Astrocyte of the hippocampus (primary cell): Measurements from ENCODE around the gene FMNL1.

Experiments used
- DNase-seq: peaks from one replicate; pipeline ENCODE4 v3.0.0; 2011; ENCODE audit warnings: low read depth, low spot score

Gene FMNL1

GRCh38 chr17:45258981-45259380 lies 37.3 kb downstream of the FMNL1 start:
- no peak for DNase-seq

GRCh38 chr17:45260204-45260783 lies 38.6 kb downstream of the FMNL1 start:
- no peak for DNase-seq

GRCh38 chr17:45261577-45262515 lies 40.2 kb downstream of the FMNL1 start, which contains the start of gene SPATA32:
Gene SPATA32 (minus strand): TSS chr17:45262094. CDS start chr17:45262016, 78 bp downstream.
- peak; percentile 39 for DNase-seq

DNA sequence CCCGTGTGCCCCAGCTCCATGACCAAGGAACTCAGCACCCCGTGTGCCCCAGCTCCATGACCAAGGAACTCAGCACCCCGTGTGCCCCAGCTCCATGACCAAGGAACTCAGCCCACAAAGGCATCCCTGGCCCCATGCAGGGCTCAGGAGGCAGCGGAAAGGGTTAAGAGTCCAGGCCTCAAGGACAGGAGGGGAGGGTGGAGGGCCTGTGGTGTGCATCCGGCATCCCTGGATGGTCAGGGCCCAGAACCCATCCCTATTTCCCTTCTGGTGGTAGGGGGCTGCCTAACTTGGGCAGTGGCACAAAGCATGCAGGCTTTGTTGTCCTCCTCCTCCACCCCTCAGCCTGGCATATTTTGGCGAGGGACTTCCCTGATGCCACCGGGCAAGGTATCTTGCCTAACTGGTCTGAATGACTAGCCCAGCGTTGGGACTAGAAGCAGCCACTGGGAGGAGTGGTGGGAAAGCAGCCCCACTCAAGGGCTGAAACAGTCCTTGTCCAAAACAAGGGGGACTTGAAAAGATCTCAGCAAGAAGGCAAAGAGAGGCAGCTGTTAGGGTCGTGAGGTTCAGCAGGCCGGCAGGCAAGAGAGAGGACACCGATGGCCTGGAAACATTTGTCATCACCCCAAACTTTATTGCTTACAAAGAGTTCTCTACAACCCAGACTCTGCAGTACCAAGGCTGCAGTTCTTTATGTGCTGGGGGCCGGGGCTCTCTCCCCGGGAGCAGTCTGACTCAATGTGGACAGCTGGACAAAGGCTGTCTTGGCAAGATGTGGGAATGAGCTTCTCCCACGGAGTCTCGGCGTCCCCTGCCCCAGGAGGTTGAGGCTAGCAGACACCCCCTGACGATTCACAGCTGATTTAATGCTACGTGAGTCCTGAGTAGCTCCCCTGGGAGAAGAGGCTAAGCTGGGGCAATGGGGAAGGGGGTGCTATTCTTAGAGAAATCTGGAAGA lies 41.1 kb downstream of the FMNL1 start:
- DNase-seq, result peak; percentile 56

- DNase-seq, result no peak
These were observed 41.8 kb downstream of the FMNL1 start for GRCh38 chr17:45263477-45263860.

- no peak for DNase-seq
These were observed 42.7 kb downstream of the FMNL1 start for GRCh38 chr17:45264430-45264829.

- no peak for DNase-seq
These were observed 43.3 kb downstream of the FMNL1 start for GRCh38 chr17:45264988-45265387.

DNA sequence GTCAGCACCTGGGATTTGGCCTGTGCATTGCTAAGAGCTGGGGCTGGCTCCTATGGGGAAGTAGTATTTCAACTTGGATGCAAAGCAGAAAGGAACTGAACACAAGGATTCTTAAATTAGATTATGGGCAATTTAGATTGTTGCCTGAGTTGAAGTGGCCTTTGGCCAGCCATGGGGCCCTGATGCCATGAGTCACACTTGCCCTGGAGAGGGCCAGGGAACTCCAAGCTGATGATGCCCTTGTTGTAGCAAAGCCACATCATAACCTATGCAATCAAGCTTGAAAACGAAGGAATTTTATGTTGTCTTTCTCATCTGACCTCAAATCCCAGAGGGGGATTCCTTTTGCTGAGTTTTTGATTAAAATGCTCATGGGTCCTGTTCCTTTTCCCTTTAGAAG lies 44.1 kb downstream of the FMNL1 start:
- DNase-seq, result peak; percentile 92

DNA sequence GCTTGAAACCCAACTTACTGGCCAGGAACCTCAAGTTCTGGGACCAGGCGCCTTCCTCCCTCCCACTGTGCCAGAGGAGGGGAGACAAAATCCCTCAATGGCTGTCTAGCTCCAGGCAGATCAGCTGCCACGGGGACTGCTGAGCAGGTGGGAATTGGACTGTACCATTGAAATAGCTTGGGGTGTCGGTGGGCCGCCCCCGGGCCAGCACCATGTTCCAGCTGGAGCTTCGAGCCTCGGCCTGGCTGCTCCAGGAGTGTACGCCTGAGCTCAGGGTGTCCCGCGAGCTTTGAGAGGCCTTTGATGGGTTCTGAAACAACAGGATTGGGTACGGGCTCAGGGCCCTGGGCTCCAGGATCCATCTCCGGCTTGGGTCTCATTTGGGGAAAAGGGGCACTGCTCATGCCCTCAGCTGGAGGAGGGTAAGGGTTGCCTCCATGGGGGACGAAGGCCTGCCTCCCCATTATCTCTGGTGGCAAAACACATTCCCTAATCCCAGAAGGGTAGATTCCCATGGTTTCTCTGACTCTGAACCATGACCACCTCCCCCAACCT lies 44.8 kb downstream of the FMNL1 start:
- no peak for DNase-seq

DNA sequence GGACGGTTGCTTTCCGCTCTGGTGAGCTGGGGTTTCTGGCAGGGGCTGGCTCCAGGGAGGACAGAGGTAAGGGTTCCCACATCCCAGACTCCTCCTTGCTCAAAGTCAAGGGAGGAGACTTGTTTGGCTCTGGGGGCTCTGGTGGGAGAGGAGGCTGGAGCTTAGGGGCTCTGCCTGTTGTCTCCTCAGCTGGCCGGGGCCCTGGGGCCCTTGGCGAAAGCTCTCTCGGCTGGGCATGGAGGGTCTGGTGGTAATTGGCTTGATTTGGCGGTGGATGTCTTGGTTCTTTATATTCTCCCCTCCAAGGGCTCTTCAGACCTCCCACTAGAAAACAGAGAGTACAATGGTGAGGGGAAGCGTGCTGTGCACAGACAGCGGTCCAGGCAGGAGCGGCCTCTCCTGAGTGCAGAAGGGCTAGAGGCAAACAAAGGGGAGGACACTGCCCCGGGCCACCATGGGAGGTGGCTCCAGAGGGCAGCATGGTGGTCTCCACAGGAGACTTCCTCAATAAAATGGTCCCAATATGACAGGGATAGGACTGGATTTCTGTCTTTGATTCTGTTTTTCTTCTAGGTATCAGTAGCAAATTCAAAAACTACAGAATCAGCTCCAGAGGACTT lies 45.9 kb downstream of the FMNL1 start:
- DNase-seq, result no peak

- no peak for DNase-seq
These were observed 48.2 kb downstream of the FMNL1 start for GRCh38 chr17:45269912-45270311.

- DNase-seq, result no peak
These were observed 49.2 kb downstream of the FMNL1 start for GRCh38 chr17:45270828-45271418.

DNA sequence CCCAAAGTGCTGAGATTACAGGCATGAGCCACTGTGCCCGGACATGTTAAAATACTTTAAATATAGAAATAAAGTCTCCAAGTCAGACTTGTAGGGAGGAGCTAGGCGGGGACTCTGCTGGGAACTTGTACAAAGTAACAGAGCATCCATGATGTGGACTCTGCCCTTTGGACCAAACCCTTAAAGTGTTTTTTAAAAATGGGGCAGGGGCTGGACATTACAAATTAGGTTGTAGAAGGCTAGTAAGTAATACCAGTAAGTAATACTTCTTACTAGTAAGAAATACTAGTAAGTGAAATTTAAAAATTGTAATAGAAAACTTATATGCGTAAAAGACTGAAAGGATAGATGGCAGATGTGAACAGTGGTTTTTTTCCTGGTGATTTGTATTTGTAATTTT lies 49.9 kb downstream of the FMNL1 start:
- DNase-seq, result no peak

- DNase-seq, result no peak
These were observed 51.9 kb downstream of the FMNL1 start for GRCh38 chr17:45273551-45273957.

GRCh38 chr17:45274033-45274432 lies 52.3 kb downstream of the FMNL1 start:
- DNase-seq, result no peak

GRCh38 chr17:45276031-45276430 lies 54.3 kb downstream of the FMNL1 start:
- no peak for DNase-seq

DNA sequence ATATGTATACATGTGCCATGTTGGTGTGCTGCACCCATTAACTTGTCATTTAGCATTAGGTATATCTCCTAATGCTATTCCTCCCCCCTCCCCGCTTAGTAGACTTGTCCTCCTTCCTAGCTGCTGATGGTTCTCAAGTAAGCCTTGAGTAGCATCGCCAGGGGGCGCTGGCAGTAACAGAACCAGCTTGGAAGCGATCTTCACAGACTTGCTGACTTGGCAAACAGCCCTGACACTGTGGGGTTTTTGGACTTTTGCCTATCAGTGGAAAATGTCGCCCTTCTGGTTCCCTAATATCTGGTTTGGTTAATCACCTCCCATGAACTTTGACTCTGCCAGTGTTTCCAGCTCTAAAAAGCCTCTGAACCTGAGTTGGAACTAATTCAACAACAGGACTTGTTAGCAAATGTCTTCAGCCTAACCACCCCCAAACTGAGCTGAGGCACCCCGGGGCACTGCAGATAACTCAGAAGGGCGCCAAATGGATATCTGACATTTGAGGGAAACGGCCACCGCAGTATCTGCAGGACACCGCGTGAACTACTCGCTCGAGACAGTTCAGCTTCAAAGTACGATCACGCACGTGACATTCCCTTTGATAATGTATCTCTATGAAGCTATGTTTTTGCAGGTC lies 55.6 kb downstream of the FMNL1 start:
- DNase-seq, result peak; percentile 94

DNA sequence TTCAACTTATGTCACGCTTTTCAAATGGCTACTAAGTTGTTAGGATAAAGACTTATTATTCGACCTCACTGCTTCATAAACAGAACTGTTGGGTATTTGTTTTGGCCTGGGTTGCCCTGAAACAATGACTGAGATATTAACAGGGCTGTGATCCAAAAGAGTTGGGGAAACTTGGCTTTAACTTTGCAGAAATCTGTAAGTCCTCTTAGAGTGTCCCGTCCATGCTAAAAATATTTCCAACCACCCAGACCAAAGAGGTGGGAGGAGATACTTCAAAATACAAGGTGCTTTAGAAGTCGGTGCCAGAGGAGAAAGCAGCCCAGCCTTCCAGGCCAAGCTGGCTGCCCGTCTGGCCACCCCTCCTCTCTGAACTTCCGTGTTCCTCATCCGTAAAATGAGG lies 56.3 kb downstream of the FMNL1 start:
- peak; percentile 81 for DNase-seq

DNA sequence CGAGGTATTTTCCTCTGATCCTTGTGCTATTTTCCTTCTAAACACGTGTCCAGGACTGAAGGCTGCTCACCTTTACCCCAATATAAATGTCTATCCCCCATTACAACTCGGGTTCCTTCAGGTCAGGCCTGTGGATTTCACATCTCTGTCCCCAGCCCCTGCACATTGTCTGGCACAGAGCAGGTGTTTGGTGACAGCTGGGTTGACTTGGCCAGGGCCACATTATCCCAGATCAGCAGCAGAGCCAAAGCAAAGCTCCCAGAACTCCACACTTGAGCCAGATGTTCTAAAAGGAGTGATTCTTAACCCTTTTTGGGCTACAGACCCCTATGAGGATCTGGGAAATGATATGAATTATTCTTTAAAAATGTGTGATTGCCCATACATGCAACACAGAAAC lies 58.2 kb downstream of the FMNL1 start:
- no peak for DNase-seq
